Muscle of leg (tissue), 11 donors: ENCODE data around the gene HELZ. TPM values are rescaled to one million over a fixed set of nuclear protein-coding genes. Genes with fewer than 3 reads are reported as not detected.
A peak's percentile ranks its signal among the peaks of the same experiment; 100 is the strongest.
"Not testable (repeated sequence)": the region's sequence is repeated elsewhere in the genome, so short reads cannot be mapped to it uniquely, and the experiment has no call there.

Experiments
- DNase-seq: peaks from one replicate; pipeline ENCODE4 v3.0.0; 2013
- H3K27ac ChIP-seq: one replicate; pipeline ENCODE4 v1.5.1; 2013; ENCODE audit warnings: mild to moderate bottlenecking, low read length, control low read depth
- H3K27me3 ChIP-seq: one replicate; pipeline ENCODE4 v1.6.1; 2013; ENCODE audit warnings: low read length; ENCODE audit not compliant: control insufficient read depth, insufficient read depth
- H3K36me3 ChIP-seq: one replicate; pipeline ENCODE4 v1.6.1; 2013; ENCODE audit warnings: low read length; ENCODE audit not compliant: control insufficient read depth, insufficient read depth
- H3K4me1 ChIP-seq: one replicate; pipeline ENCODE4 v1.6.1; 2013; ENCODE audit warnings: low read length; ENCODE audit not compliant: control insufficient read depth, insufficient read depth
- H3K4me3 ChIP-seq: one replicate; pipeline ENCODE4 v1.5.1; 2013; ENCODE audit warnings: low read length, control low read depth
- H3K9me3 ChIP-seq: replicated peaks from 2 replicates; pipeline ENCODE4 v1.6.1; 2013; ENCODE audit warnings: low read depth, low read length; ENCODE audit not compliant: control insufficient read depth
- WGBS: methylation state at CpG from one replicate; pipeline ENCODE4 v1.1.5; 2013; ENCODE audit warnings: missing lambda C conversion rate; ENCODE audit not compliant: insufficient coverage; 5-methylcytosine and 5-hydroxymethylcytosine counted together
- polyA plus RNA-seq, 8 donors: library from polyadenylated mRNA; unstranded; fragments of 120-200 nt; gene quantifications; one replicate each; pipeline versions ENCODE4 v1.2.1 to v1.2.3, GENCODE V29; 2013; ENCODE audit warnings: inconsistent platforms in 1 of 8, low replicate concordance in 1 of 8; ENCODE audit not compliant: insufficient read length in 8 of 8, insufficient read depth in 1 of 8
- total RNA-seq: library from RNA; stranded (reverse); fragments of 120-200 nt; gene quantifications from one replicate; pipeline ENCODE4 v1.2.4, GENCODE V29; 2013

The HELZ gene
- total and polyA plus RNA-seq, 9 donors = 12.6 to 41.5 (median 20.0) TPM

- 62% methylated on average over 9 of the region's 11 CpGs for WGBS
- peaks cover 27% of the 10 kb centered on the region for H3K4me1 ChIP-seq
- DNase-seq = no peak
- no peaks in the 10 kb centered on the region for H3K9me3 ChIP-seq
- H3K36me3 ChIP-seq = no peaks in the 10 kb centered on the region
- H3K4me3 ChIP-seq = no peak overlapping the region
- peaks cover 2% of the 10 kb centered on the region for H3K27me3 ChIP-seq
- peak overlapping the region; percentile 96 for H3K27ac ChIP-seq
These were observed 202.8 kb downstream of the HELZ start for GRCh38 chr17:67041941-67042899.

DNA sequence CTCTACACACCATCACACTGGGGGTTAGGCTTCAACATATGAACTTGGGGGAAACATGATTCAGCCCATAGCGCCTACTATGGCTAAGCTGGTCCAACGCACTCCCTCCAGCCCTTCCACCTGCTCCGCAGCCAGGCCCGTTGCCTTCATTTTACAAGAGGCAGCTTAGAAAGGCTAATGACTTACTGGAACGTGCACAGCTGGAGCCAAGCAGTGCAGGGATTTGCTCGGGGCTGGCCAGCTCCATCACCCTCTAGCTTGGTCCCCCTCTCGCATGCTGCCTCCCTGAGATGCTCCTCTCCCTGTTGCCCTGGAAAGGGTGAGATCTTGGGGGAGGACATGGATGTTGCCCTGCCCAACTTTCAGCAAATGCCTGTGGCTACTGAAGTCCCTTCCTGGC, 203.5 kb downstream of the HELZ start:
- H3K27me3 ChIP-seq = peaks cover 2% of the 10 kb centered on the region
- no peak for DNase-seq
- H3K27ac ChIP-seq = no peak overlapping the region
- 14% methylated on average over 2 of the region's 7 CpGs for WGBS
- no peaks in the 10 kb centered on the region for H3K36me3 ChIP-seq
- no peak overlapping the region for H3K4me3 ChIP-seq
- H3K9me3 ChIP-seq = no peaks in the 10 kb centered on the region
- H3K4me1 ChIP-seq = peaks cover 22% of the 10 kb centered on the region

GRCh38 chr17:67041119-67041518, 203.9 kb downstream of the HELZ start:
- not testable (repeated sequence) for H3K36me3 ChIP-seq, H3K9me3 ChIP-seq, H3K27ac ChIP-seq, H3K27me3 ChIP-seq, H3K4me3 ChIP-seq, DNase-seq
- peaks cover 20% of the 10 kb centered on the region for H3K4me1 ChIP-seq
- 87% methylated on average over 4 of the region's 5 CpGs for WGBS

DNA sequence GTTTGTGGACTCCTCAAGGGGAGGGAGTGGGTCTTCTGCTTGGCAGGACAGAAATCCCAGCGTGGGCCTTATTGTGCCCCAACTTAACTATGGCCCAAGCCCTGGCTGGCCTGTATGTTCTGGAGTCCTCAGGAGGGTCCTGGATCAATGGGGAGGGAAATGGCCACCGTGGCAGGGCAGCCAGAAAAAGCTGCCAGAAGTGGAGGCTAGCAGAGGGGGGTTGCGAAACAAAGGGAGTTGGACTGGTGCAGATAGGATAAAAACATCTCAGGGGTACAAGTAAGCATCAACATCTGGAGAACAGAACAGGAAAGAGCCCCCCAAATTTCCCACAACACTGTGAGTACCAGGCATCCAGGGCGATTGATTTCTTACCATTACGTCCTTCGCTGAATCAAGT, 204.3 kb downstream of the HELZ start:
- H3K36me3 ChIP-seq = no peaks in the 10 kb centered on the region
- WGBS = 86% methylated on average over 4 of the region's 6 CpGs

DNA sequence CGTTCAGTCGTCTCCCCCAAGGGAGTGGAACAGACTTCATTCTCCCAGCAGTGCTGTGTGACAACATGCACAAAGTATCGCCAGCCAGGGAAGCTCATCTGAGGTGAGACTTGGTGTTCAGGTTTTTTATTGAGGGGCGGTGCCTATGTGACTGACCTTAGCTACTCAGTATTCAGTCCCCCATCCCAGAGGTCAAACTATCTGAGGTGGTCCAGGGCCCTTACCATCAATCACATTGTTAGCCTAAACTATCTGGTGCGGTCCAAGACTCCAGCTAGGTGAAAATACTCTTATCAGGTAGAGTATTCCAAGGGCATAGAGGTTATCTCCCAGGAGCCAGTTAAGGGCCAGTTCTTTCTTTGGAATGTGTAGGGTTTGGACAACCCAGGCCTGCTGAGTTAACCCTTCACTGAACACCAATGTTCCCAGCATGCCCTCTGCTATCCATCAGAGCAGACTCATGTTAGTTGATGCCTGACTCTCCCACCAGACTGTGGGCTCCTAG, 206.1 kb downstream of the HELZ start:
- Histone ChIP-seq H3K4me1 (peaks cover 10% of the 10 kb centered on the region), H3K9me3 (no peaks in the 10 kb centered on the region), H3K36me3 (no peaks in the 10 kb centered on the region), H3K27me3 (peaks cover 2% of the 10 kb centered on the region), H3K27ac (no peak overlapping the region), H3K4me3 (no peak overlapping the region)
- WGBS = 48% methylated on average over 3 of the region's 5 CpGs
- no peak for DNase-seq

More for the DNA sequence above, 204.3 kb downstream of the HELZ start:
- no peak overlapping the region for H3K4me3 ChIP-seq
- no peak for DNase-seq
- no peak overlapping the region for H3K27ac ChIP-seq
- H3K4me1 ChIP-seq = peaks cover 15% of the 10 kb centered on the region
- no peaks in the 10 kb centered on the region for H3K9me3 ChIP-seq
- H3K27me3 ChIP-seq = peaks cover 2% of the 10 kb centered on the region

- Histone ChIP-seq H3K27ac (no peak overlapping the region), H3K9me3 (no peaks in the 10 kb centered on the region), H3K4me1 (no peaks in the 10 kb centered on the region), H3K27me3 (no peaks in the 10 kb centered on the region), H3K4me3 (no peak overlapping the region), H3K36me3 (no peaks in the 10 kb centered on the region)
- DNase-seq = no peak
- WGBS = 78% methylated on average over 4 of the region's 11 CpGs
These were observed 209.6 kb downstream of the HELZ start for GRCh38 chr17:67035131-67036083.

- no peaks in the 10 kb centered on the region for H3K4me1 ChIP-seq
- no peak overlapping the region for H3K27ac ChIP-seq
- no peaks in the 10 kb centered on the region for H3K9me3 ChIP-seq
- 57% methylated on average over 2 of the region's 9 CpGs for WGBS
- H3K27me3 ChIP-seq = no peaks in the 10 kb centered on the region
- DNase-seq = no peak
- H3K4me3 ChIP-seq = no peak overlapping the region
- no peaks in the 10 kb centered on the region for H3K36me3 ChIP-seq
These were observed 211.4 kb downstream of the HELZ start for GRCh38 chr17:67033613-67034012.

DNA sequence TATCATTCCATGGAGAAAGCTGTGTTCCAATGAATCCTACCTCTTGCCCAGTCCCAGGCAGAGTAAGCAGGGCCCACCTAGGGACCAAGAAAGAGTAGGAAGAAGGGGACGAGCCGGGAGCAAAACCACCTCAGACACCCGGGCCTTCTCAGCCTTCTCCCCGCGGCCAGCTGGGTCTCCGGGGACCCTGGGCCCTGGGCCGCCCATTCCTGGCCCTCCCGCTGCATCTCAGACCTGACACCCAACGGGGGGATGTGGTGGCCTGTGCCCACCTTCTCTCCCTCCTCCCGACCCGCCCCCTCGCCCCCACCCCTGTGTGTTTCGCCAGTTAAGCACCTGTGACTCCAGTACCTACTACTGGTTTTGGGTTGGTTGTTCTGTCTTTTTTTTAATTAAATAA, 212.0 kb downstream of the HELZ start:
- Histone ChIP-seq H3K36me3 (no peaks in the 10 kb centered on the region), H3K4me3 (no peak overlapping the region), H3K9me3 (no peaks in the 10 kb centered on the region), H3K27ac (no peak overlapping the region), H3K27me3 (no peaks in the 10 kb centered on the region), H3K4me1 (no peaks in the 10 kb centered on the region)
- DNase-seq = no peak
- WGBS = 75% methylated on average over 3 of the region's 13 CpGs

DNA sequence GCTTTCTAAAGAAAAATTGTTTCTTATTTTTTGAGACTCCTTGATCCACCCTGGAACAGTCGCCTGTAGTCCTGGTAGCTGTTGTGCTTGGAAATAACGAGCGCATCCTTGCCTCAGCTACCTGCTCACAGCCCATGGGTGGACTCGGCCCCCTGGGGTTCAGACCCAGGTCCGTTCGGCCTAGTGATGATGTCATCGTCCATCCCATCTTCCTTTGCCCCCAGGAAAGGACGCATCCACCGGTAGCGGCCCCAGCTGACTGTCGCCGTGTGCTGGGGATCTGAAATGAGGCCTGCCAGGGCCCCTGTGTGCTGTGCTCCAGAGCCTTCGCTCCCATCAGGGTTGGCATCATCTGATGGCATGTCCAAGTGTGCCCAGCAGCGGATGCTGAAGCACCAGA, 212.6 kb downstream of the HELZ start:
- WGBS = 99% methylated on average over 11 of the region's 14 CpGs
- no peak for DNase-seq
- Histone ChIP-seq H3K27ac (no peak overlapping the region), H3K9me3 (no peaks in the 10 kb centered on the region), H3K36me3 (no peaks in the 10 kb centered on the region), H3K4me1 (peaks cover under 1% of the 10 kb centered on the region), H3K27me3 (no peaks in the 10 kb centered on the region), H3K4me3 (no peak overlapping the region)

DNA sequence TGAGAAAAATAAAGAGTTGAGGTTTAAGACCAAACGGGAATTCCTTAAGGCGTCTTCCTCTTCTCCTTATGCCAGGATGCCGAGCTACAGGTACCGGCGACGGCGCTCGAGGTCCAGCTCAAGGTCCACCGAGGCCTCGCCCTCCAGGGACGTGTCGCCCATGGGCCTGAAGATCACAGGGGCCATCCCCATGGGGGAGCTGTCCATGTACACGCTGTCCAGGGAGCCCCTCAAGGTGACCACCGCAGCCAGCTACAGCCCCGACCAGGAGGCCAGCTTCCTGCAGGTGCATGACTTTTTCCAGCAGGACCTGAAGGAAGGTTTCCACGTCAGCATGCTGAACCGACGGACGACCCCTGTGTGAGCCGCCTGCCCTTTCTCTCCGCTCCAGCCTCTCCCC, 214.4 kb downstream of the HELZ start:
- DNase-seq = no peak
- 91% methylated on average over 20 of the region's 21 CpGs for WGBS
- Histone ChIP-seq H3K4me3 (no peak overlapping the region), H3K27me3 (no peaks in the 10 kb centered on the region), H3K27ac (no peak overlapping the region), H3K9me3 (no peaks in the 10 kb centered on the region), H3K4me1 (peaks cover 6% of the 10 kb centered on the region), H3K36me3 (no peaks in the 10 kb centered on the region)
